GM23338 (cell line): Measurements from ENCODE around the gene BTBD18. TPM values are rescaled to one million over a fixed set of nuclear protein-coding genes. Genes with fewer than 3 reads are reported as not detected.

Experiments
- ATAC-seq: fragments of 200-7000 bp; cut with Tn5 transposase; 3 replicates; pipeline ENCODE4 v1.9.1; 2020
- DNase-seq: peaks from one replicate; pipeline ENCODE4 v3.0.0-alpha.2; 2015; ENCODE audit warnings: low spot score
- H2AFZ ChIP-seq: fragments of 200-600 bp; sonication (generic); 2 replicates; pipeline ENCODE4 v1.8.0; 2016; ENCODE audit warnings: antibody characterized with exemption, mild to moderate bottlenecking, moderate library complexity
- H3F3A ChIP-seq: fragments of 200-600 bp; sonication (generic); replicated peaks from 2 replicates; pipeline ENCODE4 v1.8.0; 2017; ENCODE audit warnings: antibody characterized with exemption, mixed run types, low read depth
- H3K27ac ChIP-seq: fragments of 200-600 bp; sonication (generic); 2 replicates; pipeline ENCODE4 v1.6.1; 2016; ENCODE audit warnings: low read depth
- H3K27me3 ChIP-seq: fragments of 200-600 bp; sonication (generic); 2 replicates; pipeline ENCODE4 v1.8.0; 2016; ENCODE audit warnings: mild to moderate bottlenecking, mixed run types, moderate library complexity; ENCODE audit not compliant: insufficient read depth
- H3K36me3 ChIP-seq: fragments of 200-600 bp; sonication (generic); 2 replicates; pipeline ENCODE4 v1.8.0; 2016; ENCODE audit warnings: mild to moderate bottlenecking; ENCODE audit not compliant: insufficient read depth
- H3K4me1 ChIP-seq: fragments of 200-600 bp; sonication (generic); 2 replicates; pipeline ENCODE4 v1.8.0; 2016; ENCODE audit warnings: mild to moderate bottlenecking, moderate library complexity; ENCODE audit not compliant: insufficient read depth
- H3K4me2 ChIP-seq: fragments of 200-600 bp; sonication (generic); 2 replicates; pipeline ENCODE4 v1.7.1; 2017; ENCODE audit warnings: mixed run types
- H3K4me3 ChIP-seq: fragments of 200-600 bp; sonication (generic); 2 replicates; pipeline ENCODE4 v1.6.1; 2016; ENCODE audit warnings: mixed run types
- H3K79me2 ChIP-seq: fragments of 200-600 bp; sonication (generic); replicated peaks from 2 replicates; pipeline ENCODE4 v1.8.0; 2017; ENCODE audit warnings: mild to moderate bottlenecking; ENCODE audit not compliant: insufficient read depth
- H3K9me2 ChIP-seq: fragments of 200-600 bp; sonication (generic); 2 replicates; pipeline ENCODE4 v1.8.0; 2017; ENCODE audit not compliant: insufficient read depth
- H4K20me1 ChIP-seq: fragments of 200-600 bp; sonication (generic); replicated peaks from 2 replicates; pipeline ENCODE4 v1.8.0; 2017; ENCODE audit warnings: mild to moderate bottlenecking; ENCODE audit not compliant: insufficient read depth
- H3K27ac Mint-ChIP-seq: 2 replicates; pipeline ENCODE4 v1.8.0; 2020; ENCODE audit warnings: inconsistent platforms, mild to moderate bottlenecking, moderate library complexity, mixed read lengths
- H3K27me3 Mint-ChIP-seq: 3 replicates; pipeline ENCODE4 v1.8.0; 2022; ENCODE audit warnings: low read depth, mild to moderate bottlenecking, moderate library complexity, mixed read lengths, inconsistent platforms; ENCODE audit not compliant: insufficient read depth, poor library complexity
- H3K36me3 Mint-ChIP-seq: 3 replicates; pipeline ENCODE4 v1.8.0; 2021; ENCODE audit warnings: low read depth, mild to moderate bottlenecking, inconsistent platforms, moderate library complexity, mixed read lengths
- H3K4me1 Mint-ChIP-seq: 3 replicates; pipeline ENCODE4 v1.8.0; 2020; ENCODE audit warnings: mild to moderate bottlenecking, inconsistent platforms, mixed read lengths
- H3K4me3 Mint-ChIP-seq: 3 replicates; pipeline ENCODE4 v1.8.0; 2021; ENCODE audit warnings: moderate library complexity, mild to moderate bottlenecking, inconsistent platforms, mixed read lengths
- H3K9me3 Mint-ChIP-seq: 3 replicates; pipeline ENCODE4 v1.8.0; 2020; ENCODE audit warnings: moderate library complexity, mild to moderate bottlenecking, inconsistent platforms, mixed read lengths
- CREB1 ChIP-seq: fragments of 250-450 bp; sonication (Bioruptor Pico); IDR thresholded peaks from 2 replicates; pipeline ENCODE4 v1.5.0; 2020; ENCODE audit warnings: low read depth, mild to moderate bottlenecking, moderate library complexity
- JUNB ChIP-seq: IDR thresholded peaks from one replicate; pipeline ENCODE4 v1.6.1; 2016; ENCODE audit warnings: antibody characterized with exemption; ENCODE audit not compliant: unreplicated experiment
- NANOG ChIP-seq: IDR thresholded peaks from 2 replicates; pipeline ENCODE4 v1.6.1; 2016; ENCODE audit warnings: antibody characterized with exemption, borderline replicate concordance
- POLR2AphosphoS5 ChIP-seq: IDR thresholded peaks from 2 replicates; pipeline ENCODE4 v1.6.1; 2016; ENCODE audit warnings: antibody characterized with exemption, low read depth
- REST ChIP-seq: IDR thresholded peaks from one replicate; pipeline ENCODE4 v1.6.1; 2018; ENCODE audit warnings: antibody characterized with exemption; ENCODE audit not compliant: unreplicated experiment
- ZNF114 ChIP-seq: fragments of 250-450 bp; sonication (Bioruptor Pico); IDR thresholded peaks from 2 replicates; pipeline ENCODE4 v1.5.0; 2020; ENCODE audit warnings: mild to moderate bottlenecking, moderate library complexity
- polyA plus RNA-seq: library from polyadenylated mRNA; unstranded; fragments of >200 nt; fragmentation: Nextera tagmentation; extraction: Ambion mirVana; gene quantifications from 2 replicates; pipeline ENCODE4 v1.2.1, GENCODE V29; 2016
- total RNA-seq: library from RNA; depleted of rRNA; stranded (reverse); fragments of >200 nt; shearing (Covaris generic); gene quantifications from 2 replicates; pipeline ENCODE4 v1.2.3, GENCODE V29; 2014
- TF ChIP-seq, protein P1 (sequence below): IDR thresholded peaks from 2 replicates; pipeline ENCODE4 v1.6.1; 2016; ENCODE audit warnings: antibody characterized with exemption
- TF ChIP-seq, protein P2 (sequence below), 2 experiments: fragments of 200-600 bp in 1 of 2; sonication (generic) in 1 of 2; conservative IDR thresholded peaks; 2 replicates each; pipeline versions ENCODE4 v1.5.1 to v1.6.1; 2016 to 2017; ENCODE audit warnings: antibody characterized with exemption in 2 of 2, low read depth in 2 of 2, mild to moderate bottlenecking in 2 of 2, moderate library complexity in 1 of 2
- TF ChIP-seq, protein P3 (sequence below): fragments of 250-450 bp; sonication (Bioruptor Pico); IDR thresholded peaks from 2 replicates; pipeline ENCODE4 v1.5.0; 2020; ENCODE audit warnings: mild to moderate bottlenecking, moderate library complexity

The BTBD18 gene
- total and polyA plus RNA-seq, 2 experiments from 2014 or later: 0.29 TPM; not detected in 1

DNA sequence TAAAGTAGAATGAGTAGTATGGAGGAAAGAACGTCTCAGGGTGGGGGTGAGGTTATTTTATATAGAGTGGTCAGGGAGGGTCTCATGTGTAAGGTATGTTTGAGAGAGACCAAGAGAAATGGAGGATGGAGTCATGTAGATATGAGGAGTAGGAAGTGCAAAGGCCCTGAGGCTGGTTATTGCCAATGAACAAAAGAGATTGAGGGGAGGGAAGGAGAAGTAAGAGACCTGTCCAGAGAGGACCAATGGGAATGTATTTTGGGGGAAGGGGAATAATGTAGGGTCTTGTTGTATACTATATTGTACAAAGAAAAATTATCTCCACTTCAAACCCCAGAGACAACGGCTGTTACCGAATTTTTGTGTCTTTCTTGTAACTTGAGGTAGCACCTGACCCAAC lies 19.7 kb upstream of the BTBD18 start:
- TF ChIP-seq NANOG: no peak
- TF ChIP-seq, protein P1, sequence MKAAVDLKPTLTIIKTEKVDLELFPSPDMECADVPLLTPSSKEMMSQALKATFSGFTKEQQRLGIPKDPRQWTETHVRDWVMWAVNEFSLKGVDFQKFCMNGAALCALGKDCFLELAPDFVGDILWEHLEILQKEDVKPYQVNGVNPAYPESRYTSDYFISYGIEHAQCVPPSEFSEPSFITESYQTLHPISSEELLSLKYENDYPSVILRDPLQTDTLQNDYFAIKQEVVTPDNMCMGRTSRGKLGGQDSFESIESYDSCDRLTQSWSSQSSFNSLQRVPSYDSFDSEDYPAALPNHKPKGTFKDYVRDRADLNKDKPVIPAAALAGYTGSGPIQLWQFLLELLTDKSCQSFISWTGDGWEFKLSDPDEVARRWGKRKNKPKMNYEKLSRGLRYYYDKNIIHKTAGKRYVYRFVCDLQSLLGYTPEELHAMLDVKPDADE: no peak
- no peak overlapping the region; the same call in 2 of the 3 replicates for H3K4me3 Mint-ChIP-seq

GRCh38 chr11:57770793-57771192 lies 19.2 kb upstream of the BTBD18 start:
- DNase-seq (no peak), ATAC-seq (no peak)
- Histone ChIP-seq H3K36me3 (no peaks in the 10 kb centered on the region), H3K4me3 (no peak overlapping the region), H3K27ac (0 out of 2 replicates have a peak overlapping the region, but pooled peaks have one; percentile 28), H3K27me3 (no peaks in the 10 kb centered on the region), H3K9me2 (no peaks in the 10 kb centered on the region), H3K79me2 (peaks cover 100% of the 10 kb centered on the region), H4K20me1 (peaks cover 35% of the 10 kb centered on the region), H2AFZ (no peak overlapping the region), H3K4me2 (no peak overlapping the region), H3K4me1 (peaks cover 14% of the 10 kb centered on the region), H3F3A (no peaks in the 10 kb centered on the region)
- H3K4me3 Mint-ChIP-seq: no peak overlapping the region
- H3K27me3 Mint-ChIP-seq: peaks cover 13% of the 10 kb centered on the region
- H3K36me3 Mint-ChIP-seq: peaks cover 17% of the 10 kb centered on the region
- no peak overlapping the region; the same call in 1 of the 2 replicates for H3K27ac Mint-ChIP-seq
- no peaks in the 10 kb centered on the region for H3K9me3 Mint-ChIP-seq
- H3K4me1 Mint-ChIP-seq: peaks cover 38% of the 10 kb centered on the region
- TF ChIP-seq, protein P2, sequence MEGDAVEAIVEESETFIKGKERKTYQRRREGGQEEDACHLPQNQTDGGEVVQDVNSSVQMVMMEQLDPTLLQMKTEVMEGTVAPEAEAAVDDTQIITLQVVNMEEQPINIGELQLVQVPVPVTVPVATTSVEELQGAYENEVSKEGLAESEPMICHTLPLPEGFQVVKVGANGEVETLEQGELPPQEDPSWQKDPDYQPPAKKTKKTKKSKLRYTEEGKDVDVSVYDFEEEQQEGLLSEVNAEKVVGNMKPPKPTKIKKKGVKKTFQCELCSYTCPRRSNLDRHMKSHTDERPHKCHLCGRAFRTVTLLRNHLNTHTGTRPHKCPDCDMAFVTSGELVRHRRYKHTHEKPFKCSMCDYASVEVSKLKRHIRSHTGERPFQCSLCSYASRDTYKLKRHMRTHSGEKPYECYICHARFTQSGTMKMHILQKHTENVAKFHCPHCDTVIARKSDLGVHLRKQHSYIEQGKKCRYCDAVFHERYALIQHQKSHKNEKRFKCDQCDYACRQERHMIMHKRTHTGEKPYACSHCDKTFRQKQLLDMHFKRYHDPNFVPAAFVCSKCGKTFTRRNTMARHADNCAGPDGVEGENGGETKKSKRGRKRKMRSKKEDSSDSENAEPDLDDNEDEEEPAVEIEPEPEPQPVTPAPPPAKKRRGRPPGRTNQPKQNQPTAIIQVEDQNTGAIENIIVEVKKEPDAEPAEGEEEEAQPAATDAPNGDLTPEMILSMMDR (conservative IDR thresholded peaks at IDR 0.05; ENCODE audit: low read depth in 2 of 2): no peak
- no peak for TF ChIP-seq ZNF114 (CRISPR knock-in tag)
- TF ChIP-seq NANOG: no peak
- TF ChIP-seq POLR2AphosphoS5: no peak
- no peak for TF ChIP-seq CREB1
- TF ChIP-seq REST: no peak
- TF ChIP-seq, protein P3, sequence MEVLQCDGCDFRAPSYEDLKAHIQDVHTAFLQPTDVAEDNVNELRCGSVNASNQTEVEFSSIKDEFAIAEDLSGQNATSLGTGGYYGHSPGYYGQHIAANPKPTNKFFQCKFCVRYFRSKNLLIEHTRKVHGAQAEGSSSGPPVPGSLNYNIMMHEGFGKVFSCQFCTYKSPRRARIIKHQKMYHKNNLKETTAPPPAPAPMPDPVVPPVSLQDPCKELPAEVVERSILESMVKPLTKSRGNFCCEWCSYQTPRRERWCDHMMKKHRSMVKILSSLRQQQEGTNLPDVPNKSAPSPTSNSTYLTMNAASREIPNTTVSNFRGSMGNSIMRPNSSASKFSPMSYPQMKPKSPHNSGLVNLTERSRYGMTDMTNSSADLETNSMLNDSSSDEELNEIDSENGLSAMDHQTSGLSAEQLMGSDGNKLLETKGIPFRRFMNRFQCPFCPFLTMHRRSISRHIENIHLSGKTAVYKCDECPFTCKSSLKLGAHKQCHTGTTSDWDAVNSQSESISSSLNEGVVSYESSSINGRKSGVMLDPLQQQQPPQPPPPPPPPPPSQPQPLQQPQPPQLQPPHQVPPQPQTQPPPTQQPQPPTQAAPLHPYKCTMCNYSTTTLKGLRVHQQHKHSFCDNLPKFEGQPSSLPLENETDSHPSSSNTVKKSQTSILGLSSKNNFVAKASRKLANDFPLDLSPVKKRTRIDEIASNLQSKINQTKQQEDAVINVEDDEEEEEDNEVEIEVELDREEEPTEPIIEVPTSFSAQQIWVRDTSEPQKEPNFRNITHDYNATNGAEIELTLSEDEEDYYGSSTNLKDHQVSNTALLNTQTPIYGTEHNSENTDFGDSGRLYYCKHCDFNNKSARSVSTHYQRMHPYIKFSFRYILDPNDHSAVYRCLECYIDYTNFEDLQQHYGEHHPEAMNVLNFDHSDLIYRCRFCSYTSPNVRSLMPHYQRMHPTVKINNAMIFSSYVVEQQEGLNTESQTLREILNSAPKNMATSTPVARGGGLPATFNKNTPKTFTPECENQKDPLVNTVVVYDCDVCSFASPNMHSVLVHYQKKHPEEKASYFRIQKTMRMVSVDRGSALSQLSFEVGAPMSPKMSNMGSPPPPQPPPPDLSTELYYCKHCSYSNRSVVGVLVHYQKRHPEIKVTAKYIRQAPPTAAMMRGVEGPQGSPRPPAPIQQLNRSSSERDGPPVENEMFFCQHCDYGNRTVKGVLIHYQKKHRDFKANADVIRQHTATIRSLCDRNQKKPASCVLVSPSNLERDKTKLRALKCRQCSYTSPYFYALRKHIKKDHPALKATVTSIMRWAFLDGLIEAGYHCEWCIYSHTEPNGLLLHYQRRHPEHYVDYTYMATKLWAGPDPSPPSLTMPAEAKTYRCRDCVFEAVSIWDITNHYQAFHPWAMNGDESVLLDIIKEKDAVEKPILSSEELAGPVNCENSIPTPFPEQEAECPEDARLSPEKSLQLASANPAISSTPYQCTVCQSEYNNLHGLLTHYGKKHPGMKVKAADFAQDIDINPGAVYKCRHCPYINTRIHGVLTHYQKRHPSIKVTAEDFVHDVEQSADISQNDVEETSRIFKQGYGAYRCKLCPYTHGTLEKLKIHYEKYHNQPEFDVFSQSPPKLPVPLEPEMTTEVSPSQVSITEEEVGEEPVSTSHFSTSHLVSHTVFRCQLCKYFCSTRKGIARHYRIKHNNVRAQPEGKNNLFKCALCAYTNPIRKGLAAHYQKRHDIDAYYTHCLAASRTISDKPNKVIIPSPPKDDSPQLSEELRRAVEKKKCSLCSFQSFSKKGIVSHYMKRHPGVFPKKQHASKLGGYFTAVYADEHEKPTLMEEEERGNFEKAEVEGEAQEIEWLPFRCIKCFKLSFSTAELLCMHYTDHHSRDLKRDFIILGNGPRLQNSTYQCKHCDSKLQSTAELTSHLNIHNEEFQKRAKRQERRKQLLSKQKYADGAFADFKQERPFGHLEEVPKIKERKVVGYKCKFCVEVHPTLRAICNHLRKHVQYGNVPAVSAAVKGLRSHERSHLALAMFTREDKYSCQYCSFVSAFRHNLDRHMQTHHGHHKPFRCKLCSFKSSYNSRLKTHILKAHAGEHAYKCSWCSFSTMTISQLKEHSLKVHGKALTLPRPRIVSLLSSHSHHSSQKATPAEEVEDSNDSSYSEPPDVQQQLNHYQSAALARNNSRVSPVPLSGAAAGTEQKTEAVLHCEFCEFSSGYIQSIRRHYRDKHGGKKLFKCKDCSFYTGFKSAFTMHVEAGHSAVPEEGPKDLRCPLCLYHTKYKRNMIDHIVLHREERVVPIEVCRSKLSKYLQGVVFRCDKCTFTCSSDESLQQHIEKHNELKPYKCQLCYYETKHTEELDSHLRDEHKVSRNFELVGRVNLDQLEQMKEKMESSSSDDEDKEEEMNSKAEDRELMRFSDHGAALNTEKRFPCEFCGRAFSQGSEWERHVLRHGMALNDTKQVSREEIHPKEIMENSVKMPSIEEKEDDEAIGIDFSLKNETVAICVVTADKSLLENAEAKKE (CRISPR knock-in tag): no peak
- TF ChIP-seq JUNB: no peak

More for the DNA sequence above, 19.7 kb upstream of the BTBD18 start:
- no peak overlapping the region for H3K27ac ChIP-seq
- peaks cover 40% of the 10 kb centered on the region for H3K4me1 Mint-ChIP-seq
- H2AFZ ChIP-seq: no peak overlapping the region
- no peaks in the 10 kb centered on the region for H3K36me3 ChIP-seq
- H3K4me2 ChIP-seq: no peak overlapping the region
- no peak overlapping the region for H3K4me3 ChIP-seq
- peaks cover 13% of the 10 kb centered on the region for H3K27me3 Mint-ChIP-seq
- peaks cover 100% of the 10 kb centered on the region for H3K79me2 ChIP-seq
- H4K20me1 ChIP-seq: peaks cover 35% of the 10 kb centered on the region
- H3K4me1 ChIP-seq: peaks cover 14% of the 10 kb centered on the region
- no peaks in the 10 kb centered on the region for H3F3A ChIP-seq
- no peaks in the 10 kb centered on the region for H3K27me3 ChIP-seq
- peaks cover 16% of the 10 kb centered on the region for H3K36me3 Mint-ChIP-seq
- no peak overlapping the region for H3K27ac Mint-ChIP-seq
- no peak for DNase-seq
- H3K9me3 Mint-ChIP-seq: no peaks in the 10 kb centered on the region
- no peaks in the 10 kb centered on the region for H3K9me2 ChIP-seq
- ATAC-seq: no peak
